HG03066 (cell line): ENCODE results near the gene PWP2.

Experiments
- ATAC-seq: cut with Tn5 transposase; IDR thresholded peaks from one replicate; pipeline ENCODE4 v1.9.1; 2021; ENCODE audit warnings: low read depth; ENCODE audit not compliant: unreplicated experiment

The PWP2 gene

GRCh38 chr21:44107026-44107501 is at the start of gene PWP2:
Gene PWP2 (plus strand): TSS chr21:44107399. CDS start chr21:44107417, 18 bp downstream.
- ATAC-seq = peak; percentile 58

GRCh38 chr21:44057960-44058651 is 49.1 kb upstream of the PWP2 start:
- no peak for ATAC-seq

GRCh38 chr21:44058652-44058964 is 48.6 kb upstream of the PWP2 start:
- no peak for ATAC-seq

GRCh38 chr21:44058981-44059380 is 48.2 kb upstream of the PWP2 start:
- ATAC-seq = no peak

DNA sequence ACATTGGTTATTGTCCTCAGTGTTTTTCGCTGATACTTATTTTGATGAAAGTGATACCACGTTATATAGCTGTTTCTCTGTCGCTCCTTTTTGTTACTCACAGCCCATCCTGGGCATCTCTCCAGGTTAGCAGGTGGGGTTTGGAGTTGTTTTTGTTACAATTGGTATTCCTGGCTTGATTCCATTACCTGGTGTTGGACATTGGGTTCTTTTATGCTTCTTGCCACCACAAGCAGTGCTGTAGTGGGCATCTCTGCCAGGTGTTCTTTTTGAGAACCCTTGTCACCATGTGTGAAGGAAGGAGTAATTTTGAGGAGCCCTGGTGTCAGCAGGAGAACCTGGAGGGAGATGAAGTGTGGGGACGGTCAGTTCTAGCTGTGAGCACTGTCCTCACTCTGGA is 47.5 kb upstream of the PWP2 start:
- no peak for ATAC-seq

DNA sequence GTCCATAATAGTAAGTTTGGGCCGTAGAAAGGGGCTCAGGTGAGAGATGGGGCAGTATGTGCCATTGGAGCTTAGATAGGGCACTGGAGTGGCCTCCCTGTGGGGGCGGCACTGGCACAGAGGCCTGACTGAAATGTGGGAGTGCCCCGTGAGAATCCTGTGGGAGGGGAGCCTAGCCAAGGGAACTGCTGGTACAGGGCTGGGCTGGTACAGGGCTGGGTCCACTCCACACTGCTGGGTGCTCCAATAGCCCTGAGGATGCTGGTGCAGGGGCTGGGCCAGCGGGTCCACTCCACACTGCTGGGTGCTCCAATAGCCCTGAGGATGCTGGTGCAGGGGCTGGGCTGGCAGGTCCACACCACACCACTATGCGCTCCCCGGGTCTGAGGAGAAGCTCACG is 44.8 kb upstream of the PWP2 start:
- ATAC-seq = no peak

DNA sequence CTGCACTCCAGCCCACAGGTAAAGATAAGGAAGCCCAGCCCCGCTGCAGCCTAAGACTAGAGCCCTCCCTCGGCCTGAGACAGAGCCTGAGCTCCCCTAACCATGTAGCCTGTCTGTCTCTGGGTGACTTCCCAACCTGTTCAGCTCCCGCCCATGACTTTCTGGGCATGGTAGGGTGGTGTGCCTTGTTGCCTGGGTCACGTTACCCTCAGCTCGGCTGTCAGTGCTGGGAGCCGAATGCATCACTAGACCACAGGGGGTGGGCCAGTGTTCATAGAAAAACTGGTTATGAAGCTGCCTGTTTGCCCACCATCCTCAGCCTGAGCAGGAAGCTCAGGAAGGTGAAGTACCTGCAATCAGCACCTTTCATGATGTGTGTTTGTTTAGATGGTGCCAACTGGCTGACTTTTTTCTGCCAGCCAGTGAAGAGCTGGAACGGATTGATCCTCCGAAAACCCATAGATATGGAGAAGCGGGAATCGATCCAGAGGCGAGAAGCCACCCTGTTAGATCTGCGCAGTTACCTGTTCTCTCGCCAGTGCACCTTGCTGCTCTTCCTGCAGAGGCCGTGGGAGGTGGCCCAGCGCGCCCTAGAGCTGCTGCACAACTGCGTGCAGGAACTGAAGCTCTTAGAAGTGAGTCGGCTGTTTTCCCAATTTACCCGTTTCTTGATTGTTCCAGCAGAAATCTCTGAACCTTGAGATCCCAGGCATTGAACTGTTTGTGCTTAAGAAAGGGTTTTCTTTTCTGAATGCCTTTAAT is 43.9 kb upstream of the PWP2 start:
- ATAC-seq = no peak

DNA sequence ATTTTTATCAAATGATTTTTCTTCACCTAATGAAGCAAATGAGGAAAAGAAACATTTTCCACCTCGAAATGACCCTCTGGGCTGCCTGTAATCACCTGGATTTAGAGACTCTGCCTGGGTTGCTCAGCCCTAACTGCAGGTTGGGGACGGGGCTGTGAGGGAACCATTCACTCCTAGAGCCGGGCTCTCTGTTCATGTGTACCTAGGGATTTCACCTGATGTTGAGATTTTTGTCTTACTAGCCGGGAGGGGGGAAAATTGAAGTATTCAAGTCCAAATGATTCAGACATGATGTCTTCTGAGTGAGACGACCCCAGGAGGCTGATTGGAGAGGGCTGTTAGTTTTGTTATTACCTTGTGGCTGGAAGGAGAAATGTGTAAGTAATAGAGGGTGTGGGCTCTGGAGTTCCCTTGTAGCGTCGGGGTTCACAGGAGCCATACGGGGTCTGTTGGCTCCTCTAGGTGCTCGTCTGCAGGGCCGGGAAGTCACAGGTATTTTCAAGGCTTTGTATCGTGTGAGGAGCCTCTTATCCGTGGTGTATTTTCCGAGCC is 42.3 kb upstream of the PWP2 start:
- no peak for ATAC-seq

DNA sequence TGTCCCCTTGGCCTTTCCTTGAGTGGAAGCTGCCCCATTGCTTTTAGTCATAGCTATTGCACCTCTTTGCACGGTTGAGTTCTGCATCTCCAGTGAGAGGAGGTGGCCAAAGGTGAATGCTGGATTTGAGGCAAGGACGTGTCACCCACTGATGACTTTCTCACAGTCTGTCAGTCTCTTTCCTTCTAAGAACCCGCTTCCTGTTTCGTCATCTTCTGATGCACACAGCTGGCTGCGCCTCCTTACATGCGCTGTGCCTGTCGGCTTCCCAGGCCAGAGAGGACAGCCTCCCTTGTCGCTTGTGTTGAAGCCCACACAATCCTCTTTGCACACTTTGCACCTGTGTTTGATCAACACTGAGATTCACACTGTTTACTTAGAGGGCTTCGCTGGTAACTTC is 41.8 kb upstream of the PWP2 start:
- no peak for ATAC-seq

- no peak for ATAC-seq
These were observed 41.1 kb upstream of the PWP2 start for GRCh38 chr21:44066116-44066515.

DNA sequence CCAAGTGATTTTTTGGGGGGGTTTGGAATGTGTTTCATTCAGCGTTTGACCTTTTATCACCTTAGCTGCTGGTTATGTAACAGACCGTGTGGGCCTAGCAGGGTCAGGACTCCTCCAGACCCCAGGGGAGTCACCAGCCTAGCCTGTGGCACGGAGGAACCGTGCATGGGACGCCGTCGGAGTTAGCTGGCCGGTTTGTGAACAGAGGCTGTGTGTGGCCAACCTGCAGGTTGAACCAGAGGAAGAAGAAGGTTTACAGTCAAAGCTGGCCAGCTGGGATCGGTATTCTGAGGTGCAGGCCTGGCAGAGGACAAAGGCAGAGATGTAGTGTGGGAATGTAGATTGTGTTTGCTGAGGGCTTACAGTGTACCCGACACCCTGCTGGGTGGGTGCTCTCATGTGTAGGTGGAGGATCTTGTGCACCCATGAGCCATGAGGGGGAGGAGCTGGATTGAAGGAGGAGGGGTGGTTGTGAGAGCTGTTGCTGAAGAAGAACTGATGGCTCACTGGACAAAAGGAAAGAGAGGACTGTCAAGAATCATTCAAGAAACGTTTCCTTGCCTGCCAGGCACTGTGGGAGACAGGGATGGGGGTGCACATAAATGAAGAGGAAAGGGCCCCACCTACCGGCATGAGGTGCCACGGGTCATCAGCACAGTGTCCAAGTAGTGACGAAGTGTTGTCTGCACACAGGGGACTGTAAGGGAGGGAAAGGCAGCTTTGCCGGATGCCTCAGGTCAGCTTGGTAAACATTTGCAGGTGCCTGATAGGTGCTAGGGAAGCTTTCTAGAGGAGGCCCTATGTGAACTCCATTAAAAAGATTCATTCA is 40.0 kb upstream of the PWP2 start:
- ATAC-seq = no peak

DNA sequence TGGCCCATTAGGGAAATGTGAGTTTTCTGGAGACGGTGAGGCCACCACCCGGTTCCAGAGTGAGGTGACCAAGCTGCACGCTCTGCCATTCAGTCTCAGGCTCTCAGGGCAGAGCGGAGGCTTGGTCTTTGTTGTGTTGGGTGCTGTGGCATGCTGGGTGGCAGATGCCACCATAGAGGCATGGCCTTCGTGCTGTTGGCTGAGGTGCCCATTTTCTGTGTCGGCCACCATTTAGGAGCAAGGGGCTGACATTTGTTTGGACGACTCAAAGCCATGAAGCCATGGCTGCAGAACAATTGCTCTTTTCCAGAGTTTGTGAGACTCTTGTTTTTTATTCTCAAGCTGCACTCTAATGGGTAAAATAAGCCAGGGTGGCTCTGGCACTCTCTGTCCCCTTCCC is 36.8 kb upstream of the PWP2 start:
- ATAC-seq = no peak

DNA sequence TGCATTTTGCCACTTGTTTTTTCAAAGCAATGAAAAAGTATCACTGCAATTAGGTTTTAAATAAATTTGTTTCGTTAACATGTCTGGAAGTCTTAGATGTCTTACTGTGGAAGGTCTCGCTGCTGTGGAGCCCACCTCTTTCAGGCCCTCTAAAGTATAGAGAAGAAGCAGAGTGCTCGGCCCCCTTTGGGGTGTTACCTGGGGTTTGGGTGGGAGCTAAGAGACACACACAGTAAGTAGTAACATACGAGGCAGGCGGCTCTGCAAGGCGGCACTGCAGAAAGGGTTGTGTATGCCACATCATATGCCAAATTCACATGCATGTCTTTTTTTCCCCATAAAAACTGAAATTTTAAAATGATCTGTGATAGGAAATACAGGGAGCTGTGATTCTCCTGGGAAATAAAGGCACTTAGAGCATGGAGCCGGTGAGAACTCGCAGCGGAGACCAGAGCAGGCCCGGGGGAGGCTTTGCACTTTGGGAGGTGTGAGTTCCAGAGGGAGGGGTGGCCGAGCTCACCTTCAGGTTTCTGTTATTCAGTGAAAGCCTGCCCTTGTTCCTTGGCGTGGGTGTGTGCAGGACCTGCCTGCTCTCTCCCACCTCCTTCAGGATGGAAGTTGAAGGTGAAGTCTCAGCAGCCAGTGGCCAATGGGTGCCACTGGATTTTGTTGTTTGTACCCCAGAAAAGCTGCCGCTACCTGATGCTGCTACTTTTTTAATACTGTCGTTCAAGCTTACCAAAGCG is 35.7 kb upstream of the PWP2 start:
- ATAC-seq = no peak

DNA sequence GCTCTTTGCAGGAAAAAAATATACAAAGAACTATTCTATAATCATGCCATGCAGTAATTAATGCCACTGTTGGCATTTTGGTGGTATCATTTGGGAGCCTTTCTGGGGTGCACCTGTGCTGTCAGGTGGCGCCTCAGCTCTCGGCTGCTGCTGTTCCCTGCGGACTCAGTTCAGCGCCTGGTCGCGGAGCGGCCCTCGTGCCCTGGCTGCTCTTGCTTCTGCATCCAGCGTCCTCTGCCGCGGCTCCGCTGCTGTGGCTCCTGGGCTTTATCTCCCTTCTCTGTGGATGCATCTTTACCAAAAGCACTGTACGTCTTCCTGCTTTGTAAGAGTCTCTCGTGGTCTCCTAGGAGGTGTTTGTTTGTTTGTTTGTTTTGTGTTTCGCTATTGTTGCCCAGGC is 35.1 kb upstream of the PWP2 start:
- no peak for ATAC-seq

DNA sequence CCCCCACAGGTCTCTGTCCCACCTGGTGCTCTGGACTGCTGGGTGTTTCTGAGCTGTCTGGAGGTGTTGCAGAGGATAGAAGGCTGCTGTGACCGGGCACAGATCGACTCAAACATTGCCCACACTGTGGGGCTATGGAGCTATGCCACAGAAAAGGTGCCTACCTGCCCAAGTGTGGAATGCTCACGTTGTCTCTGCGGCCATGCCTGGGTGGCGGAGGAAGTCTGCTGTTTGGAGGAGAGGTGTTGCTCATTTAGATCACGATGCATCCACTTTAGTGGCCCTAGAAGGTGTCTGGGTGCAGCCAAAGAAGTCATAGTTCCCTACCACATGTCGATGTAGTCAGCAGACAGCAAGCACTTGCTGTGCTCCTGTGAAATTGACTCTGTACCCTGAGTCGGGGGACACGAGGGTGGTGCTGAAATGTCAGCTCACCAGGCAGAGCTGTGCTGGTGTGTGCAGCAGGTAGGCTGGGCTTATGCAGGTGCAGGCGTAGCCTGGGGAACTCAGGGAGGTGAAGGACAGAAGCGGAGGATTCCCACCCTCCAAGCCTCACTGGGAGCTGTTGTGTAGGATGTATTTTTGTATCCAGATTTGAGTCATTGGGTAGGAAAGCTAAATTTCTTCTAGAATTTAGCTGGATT is 32.8 kb upstream of the PWP2 start:
- ATAC-seq = no peak

GRCh38 chr21:44076316-44076715 is 30.9 kb upstream of the PWP2 start:
- ATAC-seq = no peak

- ATAC-seq = no peak
These were observed 28.7 kb upstream of the PWP2 start for GRCh38 chr21:44078411-44078981.

DNA sequence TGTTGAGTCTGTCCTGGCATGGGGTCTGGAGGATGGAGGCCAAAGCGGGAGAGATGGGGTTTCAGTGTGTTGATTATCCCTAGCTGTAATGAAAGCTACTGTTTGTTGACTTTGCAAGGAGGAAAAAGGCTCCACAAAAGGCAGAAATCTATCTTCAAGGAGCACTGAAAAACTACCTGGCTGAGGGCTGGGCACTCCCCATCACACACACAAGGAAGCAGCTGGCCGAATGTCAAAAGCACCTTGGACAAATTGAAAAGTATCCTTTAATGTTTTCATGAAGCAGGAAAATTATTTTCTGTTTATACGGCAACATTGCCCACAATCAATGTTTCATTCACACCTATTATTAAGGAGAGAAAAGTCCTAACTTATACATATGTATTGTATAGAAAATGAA is 27.8 kb upstream of the PWP2 start:
- no peak for ATAC-seq

- ATAC-seq = no peak
These were observed 27.4 kb upstream of the PWP2 start for GRCh38 chr21:44079846-44080245.
